ENCODE results near the gene ZNF532.

GRCh38 chr18:59009846-59010245 lies 145.2 kb downstream of the ZNF532 start:
- TF ChIP-seq GTF2E2 (tag; IDR thresholded peaks at IDR 0.05) (no peak), ZNF324 (CRISPR knock-in tag; IDR thresholded peaks at IDR 0.05) (no peak), CTCF (IDR thresholded peaks at IDR 0.05 in 2 of 3, conservative IDR thresholded peaks at IDR 0.05 in 1 of 3; ENCODE audit: insufficient read depth in 2 of 3, low read depth in 1 of 3, low read length in 3 of 3) (no peak), MXI1 (IDR thresholded peaks at IDR 0.05; ENCODE audit: low read depth, low read length) (no peak), FOXK2 (conservative IDR thresholded peaks at IDR 0.05 in 1 of 2, IDR thresholded peaks at IDR 0.05 in 1 of 2; ENCODE audit: low read depth in 2 of 2) (no peak), ESRRB (CRISPR knock-in tag; IDR thresholded peaks at IDR 0.05; ENCODE audit: borderline replicate concordance) (no peak), CEBPB (tag; IDR thresholded peaks at IDR 0.05) (no peak), CHD1 (IDR thresholded peaks at IDR 0.05; ENCODE audit: low read length) (no peak), SIX5 (IDR thresholded peaks at IDR 0.05; ENCODE audit: borderline replicate concordance in 1 of 2, insufficient read depth in 1 of 2, low read depth in 1 of 2, low read length in 2 of 2) (no peak), E2F5 (CRISPR knock-in tag; IDR thresholded peaks at IDR 0.05) (no peak)
